B cell (primary cell): Measurements from ENCODE around the gene FRMD6. TPM values are rescaled to one million over a fixed set of nuclear protein-coding genes. Genes with fewer than 3 reads are reported as not detected.

ENCODE experiments used
- ATAC-seq: fragments of 200-7000 bp; cut with Tn5 transposase; one replicate; pipeline ENCODE4 v1.10.0; 2021; ENCODE audit warnings: low read depth, mild to moderate bottlenecking, moderate number of reproducible peaks, moderate library complexity
- CTCF ChIA-PET: fragments of 350-600 bp; sonication (Branson Sonifier 250); formaldehyde crosslinking; loops from one replicate; lab custom pipeline; 2021; ENCODE audit warnings: antibody characterized with exemption, inconsistent platforms; lab: Charles Lee
- POLR2A ChIA-PET: fragments of 350-600 bp; sonication (Branson Sonifier 250); formaldehyde crosslinking; loops from one replicate; lab custom pipeline; 2021; ENCODE audit warnings: antibody characterized with exemption; lab: Charles Lee
- DNase-seq: peaks from one replicate; pipeline ENCODE4 v3.0.0; 2013
- H2AFZ ChIP-seq: 2 replicates; pipeline ENCODE4 v1.6.1; 2012; ENCODE audit warnings: mild to moderate bottlenecking, low read depth, low read length; ENCODE audit not compliant: insufficient read depth, poor library complexity, severe bottlenecking
- H3K27ac ChIP-seq, 2 donors: 1 replicate in 1 of 2; 2 replicates in 1 of 2; pipeline ENCODE4 v1.5.1; 2012 to 2013; ENCODE audit warnings: low read length in 2 of 2, mild to moderate bottlenecking in 2 of 2, moderate library complexity in 1 of 2
- H3K27me3 ChIP-seq, 4 experiments: fragments of 200-600 bp in 1 of 4; sonication (generic) in 1 of 4; replicated peaks in 1 of 4; 1 replicate in 2 of 4; 2 replicates in 2 of 4; pipeline versions ENCODE4 v1.6.1 to v1.7.0; 2013 to 2016; ENCODE audit warnings: low read length in 3 of 4, mild to moderate bottlenecking in 2 of 4, mixed read lengths in 1 of 4, moderate library complexity in 1 of 4; ENCODE audit not compliant: insufficient read depth in 4 of 4, control insufficient read depth in 3 of 4; ENCODE audit errors: control extremely low read depth in 1 of 4
- H3K36me3 ChIP-seq, 2 experiments: replicated peaks in 1 of 2; 1 replicate in 1 of 2; 2 replicates in 1 of 2; pipeline versions ENCODE4 v1.6.1 to v1.7.1; 2013; ENCODE audit warnings: low read length in 1 of 2; ENCODE audit not compliant: insufficient read depth in 2 of 2, control insufficient read depth in 1 of 2; ENCODE audit errors: control extremely low read depth in 1 of 2, extremely low read depth in 1 of 2
- H3K4me1 ChIP-seq, 2 donors: fragments of 200-600 bp in 1 of 2; sonication (generic) in 1 of 2; 1 replicate in 1 of 2; 2 replicates in 1 of 2; pipeline versions ENCODE4 v1.5.1 to v1.6.1; 2013 to 2017; ENCODE audit warnings: low read length in 2 of 2; ENCODE audit not compliant: control insufficient read depth in 2 of 2, insufficient read depth in 2 of 2
- H3K4me2 ChIP-seq: replicated peaks from 2 replicates; pipeline ENCODE3; 2012; ENCODE audit warnings: mild to moderate bottlenecking, low read depth, low read length; ENCODE audit not compliant: poor library complexity, severe bottlenecking
- H3K4me3 ChIP-seq, 5 experiments: fragments of 200-600 bp in 1 of 5; sonication (generic) in 1 of 5; 1 replicate in 3 of 5; 2 replicates in 2 of 5; pipeline versions ENCODE4 v1.5.1 to v1.7.0; 2011 to 2016; ENCODE audit warnings: low read length in 4 of 5, mild to moderate bottlenecking in 4 of 5, low read depth in 2 of 5, control low read depth in 1 of 5, moderate library complexity in 1 of 5; ENCODE audit not compliant: insufficient read depth in 1 of 5; ENCODE audit errors: control extremely low read depth in 1 of 5, extremely low read depth in 1 of 5
- H3K79me2 ChIP-seq: fragments of 200-600 bp; sonication (generic); one replicate; pipeline ENCODE4 v1.6.0; 2016; ENCODE audit warnings: low read length; ENCODE audit not compliant: control insufficient read depth, insufficient read depth
- H3K9ac ChIP-seq: fragments of 200-600 bp; sonication (generic); 2 replicates; pipeline ENCODE4 v1.6.1; 2017; ENCODE audit warnings: mild to moderate bottlenecking, low read length, moderate library complexity
- H3K9me3 ChIP-seq, 3 donors: one replicate each; pipeline versions ENCODE4 v1.6.1 to v1.7.1; 2013; ENCODE audit warnings: low read length in 2 of 3; ENCODE audit not compliant: control insufficient read depth in 2 of 3, insufficient read depth in 1 of 3; ENCODE audit errors: control extremely low read depth in 1 of 3
- H4K20me1 ChIP-seq: 2 replicates; pipeline ENCODE4 v1.6.0; 2012; ENCODE audit warnings: mild to moderate bottlenecking, low read length; ENCODE audit not compliant: insufficient read depth, control insufficient read depth, poor library complexity, severe bottlenecking
- H3K27ac Mint-ChIP-seq: one replicate; pipeline ENCODE4 v1.8.0; 2021; ENCODE audit warnings: mixed read lengths
- H3K27me3 Mint-ChIP-seq: one replicate; pipeline ENCODE4 v1.8.0; 2021; ENCODE audit warnings: mixed read lengths
- H3K4me1 Mint-ChIP-seq: one replicate; pipeline ENCODE4 v1.8.0; 2021; ENCODE audit warnings: mixed read lengths
- H3K4me3 Mint-ChIP-seq: one replicate; pipeline ENCODE4 v1.8.0; 2021; ENCODE audit warnings: mixed read lengths
- H3K9me3 Mint-ChIP-seq: one replicate; pipeline ENCODE4 v1.8.0; 2022; ENCODE audit warnings: mixed read lengths; ENCODE audit not compliant: insufficient read depth
- CTCF ChIP-seq: fragments of 200-600 bp; IDR thresholded peaks from one replicate; pipeline ENCODE4 v1.8.0; 2022; ENCODE audit warnings: antibody characterized with exemption, mild to moderate bottlenecking
- EZH2 ChIP-seq: IDR thresholded peaks from 2 replicates; pipeline ENCODE4 v1.6.1; 2012; ENCODE audit warnings: borderline replicate concordance, low read depth, mild to moderate bottlenecking, moderate library complexity, low read length; ENCODE audit not compliant: insufficient read depth, poor library complexity, severe bottlenecking
- WGBS: methylation state at CpG from one replicate; pipeline ENCODE4 v1.1.5; 2013; ENCODE audit warnings: missing lambda C conversion rate; ENCODE audit not compliant: insufficient coverage; 5-methylcytosine and 5-hydroxymethylcytosine counted together
- intact Hi-C: fragments of 100-400 bp; cut with micrococcal nuclease; formaldehyde crosslinking; loops from one replicate; pipeline ENCODE4 v1.10.0; 2022
- polyA plus RNA-seq: library from polyadenylated mRNA; depleted of rRNA; stranded (reverse); fragments of >200 nt; gene quantifications from 2 replicates; pipeline ENCODE4 v1.2.3, GENCODE V29; 2012
- total RNA-seq, 2 donors: library from RNA; stranded (reverse); fragments of 120-200 nt in 1 of 2; gene quantifications; 1 replicate in 1 of 2; 2 replicates in 1 of 2; pipeline versions ENCODE4 v1.2.3 to v1.2.4, GENCODE V29; 2013 to 2022

FRMD6 gene
- total and polyA plus RNA-seq, 2 donors (not counting 1 experiment from before 2014, with no cell fraction given), result 0.03 to 0.30 TPM

DNA sequence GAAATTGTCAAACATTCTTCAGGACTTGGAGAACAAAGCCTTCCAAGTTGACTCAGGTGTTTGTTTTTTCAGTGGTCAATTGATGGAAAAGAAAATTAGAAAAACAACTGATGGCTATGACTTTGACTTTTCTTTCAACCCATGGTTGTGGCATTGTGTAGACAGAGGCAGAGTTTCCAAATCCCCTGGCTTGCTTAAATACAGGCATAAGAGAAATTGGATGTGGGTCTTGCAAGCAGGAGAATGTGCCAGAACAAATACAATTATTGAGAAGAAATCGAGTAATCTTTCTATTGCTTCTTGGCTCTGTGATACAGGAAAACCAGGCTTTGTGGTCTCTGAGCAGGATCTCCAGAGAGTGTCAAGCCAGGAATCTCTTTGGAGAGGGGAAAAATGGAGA lies 40.9 kb upstream of the FRMD6 start:
- Histone ChIP-seq H3K4me2 (no peak overlapping the region), H3K27me3 (peaks cover 0 to 4% (median 0%) of the 10 kb centered on the region in 4 experiments), H3K79me2 (no peaks in the 10 kb centered on the region), H3K4me1 (no peaks in the 10 kb centered on the region), H3K9ac (no peak overlapping the region), H2AFZ (no peak overlapping the region), H3K36me3 (no peaks in the 10 kb centered on the region), H3K27ac (no peak overlapping the region), H3K9me3 (no peaks in the 10 kb centered on the region), H3K4me3 (no peak overlapping the region), H4K20me1 (no peaks in the 10 kb centered on the region)
- ChIA-PET POLR2A (no interaction called here), CTCF (interaction anchor here (0.6 kb wide), 1 partner anchor 520 kb away, joined by 3 read pairs; no protein-coding TSS in a partner anchor)
- no peaks in the 10 kb centered on the region for H3K9me3 Mint-ChIP-seq
- TF ChIP-seq CTCF (no peak), EZH2 (no peak)
- intact Hi-C loops, result no loop called here
- ATAC-seq (no peak), DNase-seq (no peak)
- H3K27ac Mint-ChIP-seq, result no peak overlapping the region
- no peak overlapping the region for H3K4me3 Mint-ChIP-seq
- WGBS, result no CpG with 5 or more reads among the region's 1 CpG
- H3K27me3 Mint-ChIP-seq, result peaks cover 19% of the 10 kb centered on the region
- H3K4me1 Mint-ChIP-seq, result no peaks in the 10 kb centered on the region

- no peaks in the 10 kb centered on the region for H3K9me3 ChIP-seq
- WGBS, result no CpG with 5 or more reads among the region's 1 CpG
- ChIA-PET POLR2A (no interaction called here), CTCF (no interaction called here)
- no peak for ATAC-seq
- no peaks in the 10 kb centered on the region for H3K36me3 ChIP-seq
- intact Hi-C loops, result no loop called here
- DNase-seq, result no peak
- no peak overlapping the region for H3K27ac Mint-ChIP-seq
- no peaks in the 10 kb centered on the region for H3K9me3 Mint-ChIP-seq
- H3K27ac ChIP-seq, result no peak overlapping the region
- no peak overlapping the region for H3K4me2 ChIP-seq
- peaks cover 16% of the 10 kb centered on the region for H3K27me3 Mint-ChIP-seq
- peaks cover 0 to 4% (median 0%) of the 10 kb centered on the region in 4 experiments for H3K27me3 ChIP-seq
- no peaks in the 10 kb centered on the region for H3K4me1 ChIP-seq
- H2AFZ ChIP-seq, result no peak overlapping the region
- H3K4me3 Mint-ChIP-seq, result no peak overlapping the region
- no peak overlapping the region for H3K4me3 ChIP-seq
- TF ChIP-seq EZH2 (no peak), CTCF (no peak)
- H3K79me2 ChIP-seq, result no peaks in the 10 kb centered on the region
- no peaks in the 10 kb centered on the region for H3K4me1 Mint-ChIP-seq
- no peaks in the 10 kb centered on the region for H4K20me1 ChIP-seq
- no peak overlapping the region for H3K9ac ChIP-seq
Observed at GRCh38 chr14:51612449-51612848, 39.3 kb upstream of the FRMD6 start.
